ENCODE results near the gene NR3C1.

The NR3C1 gene

GRCh38 chr5:143425835-143426234 is 22.3 kb upstream of the NR3C1 start:
- DNase-seq (ENCODE audit: low read depth) = no peak

GRCh38 chr5:143418140-143418866 is 14.8 kb upstream of the NR3C1 start:
- no peak for DNase-seq (ENCODE audit: low read depth)

GRCh38 chr5:143417503-143418139 is 14.1 kb upstream of the NR3C1 start:
- DNase-seq (ENCODE audit: low read depth) = no peak

DNA sequence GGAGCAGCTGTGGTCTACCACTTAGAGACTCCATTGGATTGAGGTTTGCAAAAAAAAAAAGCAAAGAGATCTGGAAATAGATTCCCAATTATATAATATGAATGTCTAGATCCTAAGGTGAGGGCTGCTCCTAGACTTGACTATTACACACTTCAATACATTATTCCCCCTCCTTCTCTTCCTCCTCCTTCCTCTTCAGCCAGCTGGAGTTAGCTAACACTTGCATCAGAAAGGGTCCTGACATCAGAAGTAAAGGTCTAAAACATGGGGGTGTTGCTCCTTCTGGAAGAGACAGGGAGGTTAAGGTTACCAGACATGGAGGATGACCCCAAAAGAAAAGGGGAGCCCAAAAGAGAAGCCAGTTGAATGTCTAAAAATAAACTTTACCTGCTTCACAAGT is 12.9 kb upstream of the NR3C1 start:
- DNase-seq (ENCODE audit: low read depth) = no peak

DNA sequence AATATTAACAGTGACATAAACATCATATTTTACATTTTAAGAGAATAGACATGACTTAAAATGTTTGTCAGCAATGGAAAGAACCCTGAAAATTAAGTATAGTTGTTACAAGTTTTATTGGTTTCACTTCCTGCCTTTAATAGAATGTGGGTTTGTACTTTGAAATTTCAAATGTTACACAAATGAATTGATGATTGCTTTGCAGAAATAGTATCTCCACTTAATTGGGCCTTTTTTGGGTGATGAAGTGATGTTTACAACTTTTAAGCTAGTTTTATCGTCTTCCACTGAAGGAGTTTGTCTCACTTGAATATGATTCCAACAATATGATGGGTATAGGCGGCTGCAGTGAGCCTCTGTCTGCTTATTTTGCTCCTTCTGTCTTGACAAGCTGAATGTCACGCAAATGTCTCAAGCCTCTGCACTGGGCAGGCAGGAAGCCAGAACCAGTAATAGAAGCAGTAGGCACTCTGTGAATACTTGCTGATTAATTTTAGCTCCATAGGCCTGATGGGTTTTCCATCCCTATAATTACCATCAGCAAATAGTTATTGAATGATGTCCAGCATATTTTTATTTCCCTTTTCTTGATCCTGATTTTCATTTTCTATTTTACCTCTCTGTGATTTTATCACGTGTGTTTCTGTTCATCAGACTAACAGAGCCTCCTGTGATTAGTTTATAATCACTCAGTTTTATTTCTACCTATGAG is 10.6 kb upstream of the NR3C1 start:
- DNase-seq (ENCODE audit: low read depth) = no peak

DNA sequence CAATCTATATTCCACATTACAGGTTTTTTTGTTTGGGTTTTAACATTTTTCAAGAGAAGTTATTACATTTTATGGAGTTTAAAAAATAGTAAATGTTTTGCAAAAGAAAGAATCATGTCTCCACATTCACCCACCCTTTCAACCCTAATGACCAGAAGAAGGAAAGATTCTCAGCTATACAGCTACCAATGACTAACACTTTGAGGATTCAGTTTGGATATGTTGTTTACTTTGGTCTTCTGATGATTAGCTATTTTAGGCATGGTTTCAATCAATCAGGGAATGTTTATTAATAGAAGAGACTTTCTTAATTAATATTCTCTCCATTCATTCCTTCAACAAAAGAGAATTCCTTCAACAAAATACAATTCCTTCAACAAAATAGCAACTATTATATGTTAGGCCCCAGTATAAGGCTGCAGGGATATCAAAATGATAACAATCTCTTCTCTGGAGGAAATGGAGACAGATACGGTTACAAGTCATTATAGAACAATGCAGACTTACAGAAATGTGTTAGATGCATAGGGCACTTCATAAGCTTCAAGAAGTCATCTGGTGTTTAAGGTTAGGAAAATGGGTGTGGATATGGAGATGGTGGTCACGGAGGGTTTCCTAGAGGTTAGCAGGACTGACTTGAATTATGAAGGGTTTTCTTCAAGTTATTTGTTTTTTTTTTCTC is 9.3 kb upstream of the NR3C1 start:
- no peak for DNase-seq (ENCODE audit: low read depth)

- DNase-seq (ENCODE audit: low read depth) = no peak
Observed at GRCh38 chr5:143409926-143410325, 6.4 kb upstream of the NR3C1 start.

DNA sequence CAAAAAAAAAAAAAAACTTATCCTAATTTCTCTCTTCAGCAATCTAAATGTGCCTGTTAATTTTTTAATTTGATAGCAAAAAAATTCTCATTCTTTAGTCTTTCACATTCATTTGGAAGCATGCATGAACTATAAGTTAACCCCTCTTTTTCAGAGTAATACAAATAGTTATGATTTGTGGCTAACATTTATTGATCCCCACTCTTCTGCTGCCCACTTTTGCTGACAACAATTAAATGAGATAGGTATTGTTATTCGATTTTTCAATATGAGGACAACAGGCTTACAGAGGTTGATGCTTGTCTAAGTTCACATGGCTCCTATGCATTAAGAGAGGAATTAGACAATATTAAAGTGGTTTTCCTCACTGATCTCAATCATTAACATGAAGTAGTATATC is 2.9 kb upstream of the NR3C1 start:
- DNase-seq (ENCODE audit: low read depth) = no peak

- no peak for DNase-seq (ENCODE audit: low read depth)
Observed at GRCh38 chr5:143405849-143406098, 2.3 kb upstream of the NR3C1 start.

- peak; percentile 43 for DNase-seq (ENCODE audit: low read depth)
Observed at GRCh38 chr5:143405063-143405848, 1.8 kb upstream of the NR3C1 start.

GRCh38 chr5:143404416-143405062 is 1.1 kb upstream of the NR3C1 start:
- DNase-seq (ENCODE audit: low read depth) = peak; percentile 45

DNA sequence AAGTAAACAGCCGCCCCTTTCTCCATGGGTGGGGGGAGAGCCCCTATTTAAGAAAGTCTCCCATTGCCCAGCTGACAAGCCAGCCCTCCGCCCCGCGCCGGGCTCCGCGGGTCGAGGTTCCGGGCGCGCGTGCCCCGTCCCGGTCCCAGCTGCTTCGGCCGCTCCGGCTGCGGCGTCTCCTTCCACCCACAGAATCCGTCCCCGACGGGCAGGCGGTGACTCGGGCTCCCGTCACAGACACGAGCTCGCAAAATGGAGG is 223 bp downstream of the NR3C1 start:
- DNase-seq (ENCODE audit: low read depth) = no peak

- peak; percentile 29 for DNase-seq (ENCODE audit: low read depth)
Observed at GRCh38 chr5:143402553-143403333, 743 bp downstream of the NR3C1 start.

- no peak for DNase-seq (ENCODE audit: low read depth)
Observed at GRCh38 chr5:143402017-143402552, 1.4 kb downstream of the NR3C1 start.

GRCh38 chr5:143401227-143402016 is 2.1 kb downstream of the NR3C1 start:
- no peak for DNase-seq (ENCODE audit: low read depth)

- no peak for DNase-seq (ENCODE audit: low read depth)
Observed at GRCh38 chr5:143400541-143401226, 2.8 kb downstream of the NR3C1 start.

- no peak for DNase-seq (ENCODE audit: low read depth)
Observed at GRCh38 chr5:143399616-143400540, 3.6 kb downstream of the NR3C1 start.

Data from CMK (cell line).